Measurements from ENCODE around the gene MYO1D.

DNA sequence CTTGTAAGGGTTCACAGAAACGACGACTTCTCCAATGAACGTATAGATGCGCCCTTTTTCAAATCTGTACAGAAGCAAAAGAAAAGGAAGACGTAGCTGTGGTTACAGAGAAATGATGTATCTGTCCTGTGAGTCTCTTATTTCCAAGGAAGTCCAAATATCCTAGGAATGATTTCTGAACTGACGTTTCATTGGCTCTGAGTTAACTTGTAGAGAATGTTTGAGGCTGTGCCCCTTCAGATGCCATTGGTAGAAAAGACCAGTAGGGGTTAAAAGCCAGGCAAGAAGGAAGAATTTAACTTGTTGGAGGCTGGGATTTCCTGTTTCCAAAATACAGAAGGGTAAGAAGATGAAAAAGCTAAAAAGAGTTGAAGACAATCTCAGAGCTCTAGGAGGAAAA lies 96.2 kb downstream of the MYO1D start:
- TF ChIP-seq, protein P1, sequence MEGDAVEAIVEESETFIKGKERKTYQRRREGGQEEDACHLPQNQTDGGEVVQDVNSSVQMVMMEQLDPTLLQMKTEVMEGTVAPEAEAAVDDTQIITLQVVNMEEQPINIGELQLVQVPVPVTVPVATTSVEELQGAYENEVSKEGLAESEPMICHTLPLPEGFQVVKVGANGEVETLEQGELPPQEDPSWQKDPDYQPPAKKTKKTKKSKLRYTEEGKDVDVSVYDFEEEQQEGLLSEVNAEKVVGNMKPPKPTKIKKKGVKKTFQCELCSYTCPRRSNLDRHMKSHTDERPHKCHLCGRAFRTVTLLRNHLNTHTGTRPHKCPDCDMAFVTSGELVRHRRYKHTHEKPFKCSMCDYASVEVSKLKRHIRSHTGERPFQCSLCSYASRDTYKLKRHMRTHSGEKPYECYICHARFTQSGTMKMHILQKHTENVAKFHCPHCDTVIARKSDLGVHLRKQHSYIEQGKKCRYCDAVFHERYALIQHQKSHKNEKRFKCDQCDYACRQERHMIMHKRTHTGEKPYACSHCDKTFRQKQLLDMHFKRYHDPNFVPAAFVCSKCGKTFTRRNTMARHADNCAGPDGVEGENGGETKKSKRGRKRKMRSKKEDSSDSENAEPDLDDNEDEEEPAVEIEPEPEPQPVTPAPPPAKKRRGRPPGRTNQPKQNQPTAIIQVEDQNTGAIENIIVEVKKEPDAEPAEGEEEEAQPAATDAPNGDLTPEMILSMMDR (IDR thresholded peaks at IDR 0.05): no peak
- TF ChIP-seq EZH2 (IDR thresholded peaks at IDR 0.05; ENCODE audit: borderline replicate concordance, insufficient read depth, low read depth, low read length, poor library complexity, severe bottlenecking): no peak
